Right atrium auricular region (tissue), 2 donors: ENCODE measurements around the gene PDHX. TPM values are rescaled to one million over a fixed set of nuclear protein-coding genes. Genes with fewer than 3 reads are reported as not detected.

Source experiments
- DNase-seq: peaks from one replicate; pipeline ENCODE4 v3.0.0-alpha.2; 2019; ENCODE audit warnings: low spot score
- H3K27ac ChIP-seq, 2 donors: fragments of 200-600 bp; sonication (generic); 1 replicate in 1 of 2; 2 replicates in 1 of 2; pipeline ENCODE4 v1.5.1; 2016 to 2019
- H3K27me3 ChIP-seq, 2 donors: fragments of 200-600 bp; sonication (generic); one replicate each; pipeline versions ENCODE4 v1.5.1 to v1.6.0; 2017 to 2019
- H3K36me3 ChIP-seq: fragments of 200-600 bp; sonication (generic); one replicate; pipeline ENCODE4 v1.5.1; 2016
- H3K4me1 ChIP-seq, 2 donors: fragments of 200-600 bp; sonication (generic); one replicate each; pipeline versions ENCODE4 v1.5.1 to v1.6.0; 2017 to 2019
- H3K4me3 ChIP-seq, 2 donors: fragments of 200-600 bp; sonication (generic); 1 replicate in 1 of 2; 2 replicates in 1 of 2; pipeline ENCODE4 v1.5.1; 2017 to 2019; ENCODE audit warnings: mild to moderate bottlenecking in 1 of 2, moderate library complexity in 1 of 2
- H3K9me3 ChIP-seq, 2 donors: fragments of 200-600 bp; sonication (generic); one replicate each; pipeline ENCODE4 v1.5.1; 2019
- CTCF ChIP-seq, 2 donors: fragments of 200-600 bp; sonication (generic); IDR thresholded peaks; one replicate each; pipeline ENCODE4 v1.5.1; 2019; ENCODE audit warnings: antibody characterized with exemption in 2 of 2
- total RNA-seq, 2 donors: library from RNA; depleted of rRNA; stranded (reverse); fragments of >200 nt; gene quantifications; one replicate each; pipeline ENCODE4 v1.1.0, GENCODE V29; 2016

PDHX gene
- total RNA-seq, 2 donors from 2014 or later: 47.2 to 94.0 TPM

- Histone ChIP-seq H3K4me1 (no peaks in the 10 kb centered on the region), H3K27me3 (no peaks in the 10 kb centered on the region), H3K27ac (no peak overlapping the region), H3K4me3 (no peak overlapping the region), H3K9me3 (no peaks in the 10 kb centered on the region), H3K36me3 (no peaks in the 10 kb centered on the region)
- TF ChIP-seq CTCF (IDR thresholded peaks at IDR 0.05): no peak
- no peak for DNase-seq
These were observed 94.2 kb downstream of the PDHX start for GRCh38 chr11:35010654-35011053.

- no peaks in the 10 kb centered on the region for H3K4me1 ChIP-seq
- DNase-seq: no peak
- H3K27ac ChIP-seq: no peak overlapping the region
- no peak for TF ChIP-seq CTCF (IDR thresholded peaks at IDR 0.05)
- H3K9me3 ChIP-seq: no peaks in the 10 kb centered on the region
- no peaks in the 10 kb centered on the region for H3K27me3 ChIP-seq
- no peaks in the 10 kb centered on the region for H3K36me3 ChIP-seq
- no peak overlapping the region for H3K4me3 ChIP-seq
These were observed 95.0 kb downstream of the PDHX start for GRCh38 chr11:35011389-35011788.

- no peak for TF ChIP-seq CTCF (IDR thresholded peaks at IDR 0.05)
These were observed 95.5 kb downstream of the PDHX start for GRCh38 chr11:35011944-35012343.

GRCh38 chr11:35012467-35013191 is 96.2 kb downstream of the PDHX start:
- H3K36me3 ChIP-seq: no peaks in the 10 kb centered on the region
- H3K27ac ChIP-seq: no peak overlapping the region
- no peaks in the 10 kb centered on the region for H3K27me3 ChIP-seq
- H3K9me3 ChIP-seq: no peaks in the 10 kb centered on the region
- no peak overlapping the region for H3K4me3 ChIP-seq
- DNase-seq: no peak
- no peak for TF ChIP-seq CTCF (IDR thresholded peaks at IDR 0.05)
- no peaks in the 10 kb centered on the region for H3K4me1 ChIP-seq

More at GRCh38 chr11:35011944-35012343, 95.5 kb downstream of the PDHX start:
- Histone ChIP-seq H3K27ac (no peak overlapping the region), H3K27me3 (no peaks in the 10 kb centered on the region), H3K9me3 (no peaks in the 10 kb centered on the region), H3K36me3 (no peaks in the 10 kb centered on the region), H3K4me3 (no peak overlapping the region), H3K4me1 (no peaks in the 10 kb centered on the region)
- no peak for DNase-seq

GRCh38 chr11:35013514-35014233 is 97.3 kb downstream of the PDHX start:
- TF ChIP-seq CTCF (IDR thresholded peaks at IDR 0.05): no peak
- no peaks in the 10 kb centered on the region for H3K9me3 ChIP-seq
- no peaks in the 10 kb centered on the region for H3K4me1 ChIP-seq
- H3K27ac ChIP-seq: no peak overlapping the region
- no peaks in the 10 kb centered on the region for H3K36me3 ChIP-seq
- H3K27me3 ChIP-seq: no peaks in the 10 kb centered on the region
- DNase-seq: no peak
- H3K4me3 ChIP-seq: no peak overlapping the region
